ENCODE data around the gene SLC2A8. TPM values are rescaled to one million over a fixed set of nuclear protein-coding genes. Genes with fewer than 3 reads are reported as not detected.

The SLC2A8 gene
- total RNA-seq, 4 donors from 2014 or later: 7.4 to 58.1 (median 42.9) TPM

- Histone ChIP-seq H3K4me1 (no peaks in the 10 kb centered on the region), H3K4me3 (no peak overlapping the region)
Measured at GRCh38 chr9:127415141-127415540, 18.2 kb downstream of the SLC2A8 start.

DNA sequence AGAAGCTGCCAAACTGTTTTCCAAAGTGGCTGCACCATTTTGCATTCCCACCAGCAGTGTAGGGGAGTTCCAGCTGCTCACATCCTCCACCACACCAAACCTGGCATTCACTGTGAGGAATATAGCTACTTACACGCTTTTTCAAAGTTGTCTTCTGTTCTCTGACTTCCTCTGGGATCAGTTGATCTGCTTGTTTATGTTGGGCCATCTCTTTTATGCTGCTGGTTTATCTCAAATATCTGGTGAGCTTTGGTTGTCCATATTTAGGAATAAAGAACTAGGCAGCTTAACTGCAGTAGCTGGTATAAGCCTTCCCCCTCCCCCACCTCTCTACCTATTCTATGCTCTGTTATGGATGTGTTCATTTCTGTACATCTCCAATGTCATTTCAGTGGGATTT, 18.7 kb downstream of the SLC2A8 start:
- Histone ChIP-seq H3K9me3 (no peaks in the 10 kb centered on the region), H3K4me1 (no peaks in the 10 kb centered on the region), H3K27ac (no peak overlapping the region), H3K36me3 (no peaks in the 10 kb centered on the region), H3K27me3 (no peaks in the 10 kb centered on the region), H3K4me3 (no peak overlapping the region)
- no peak for DNase-seq
- no peak for TF ChIP-seq POLR2A (IDR thresholded peaks at IDR 0.05)
- TF ChIP-seq, protein P1, sequence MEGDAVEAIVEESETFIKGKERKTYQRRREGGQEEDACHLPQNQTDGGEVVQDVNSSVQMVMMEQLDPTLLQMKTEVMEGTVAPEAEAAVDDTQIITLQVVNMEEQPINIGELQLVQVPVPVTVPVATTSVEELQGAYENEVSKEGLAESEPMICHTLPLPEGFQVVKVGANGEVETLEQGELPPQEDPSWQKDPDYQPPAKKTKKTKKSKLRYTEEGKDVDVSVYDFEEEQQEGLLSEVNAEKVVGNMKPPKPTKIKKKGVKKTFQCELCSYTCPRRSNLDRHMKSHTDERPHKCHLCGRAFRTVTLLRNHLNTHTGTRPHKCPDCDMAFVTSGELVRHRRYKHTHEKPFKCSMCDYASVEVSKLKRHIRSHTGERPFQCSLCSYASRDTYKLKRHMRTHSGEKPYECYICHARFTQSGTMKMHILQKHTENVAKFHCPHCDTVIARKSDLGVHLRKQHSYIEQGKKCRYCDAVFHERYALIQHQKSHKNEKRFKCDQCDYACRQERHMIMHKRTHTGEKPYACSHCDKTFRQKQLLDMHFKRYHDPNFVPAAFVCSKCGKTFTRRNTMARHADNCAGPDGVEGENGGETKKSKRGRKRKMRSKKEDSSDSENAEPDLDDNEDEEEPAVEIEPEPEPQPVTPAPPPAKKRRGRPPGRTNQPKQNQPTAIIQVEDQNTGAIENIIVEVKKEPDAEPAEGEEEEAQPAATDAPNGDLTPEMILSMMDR (IDR thresholded peaks at IDR 0.05): no peak

More at GRCh38 chr9:127415141-127415540, 18.2 kb downstream of the SLC2A8 start:
- TF ChIP-seq, protein P1 (IDR thresholded peaks at IDR 0.05): no peak
- no peak for TF ChIP-seq POLR2A (IDR thresholded peaks at IDR 0.05)
- Histone ChIP-seq H3K36me3 (no peaks in the 10 kb centered on the region), H3K27me3 (no peaks in the 10 kb centered on the region), H3K9me3 (no peaks in the 10 kb centered on the region), H3K27ac (no peak overlapping the region)
- DNase-seq: no peak

- Histone ChIP-seq H3K9me3 (no peaks in the 10 kb centered on the region), H3K4me1 (peaks cover 0 to 8% (median 0%) of the 10 kb centered on the region in 4 donors), H3K27me3 (no peaks in the 10 kb centered on the region), H3K36me3 (no peaks in the 10 kb centered on the region), H3K27ac (no peak overlapping the region), H3K4me3 (no peak overlapping the region)
- TF ChIP-seq, protein P1 (IDR thresholded peaks at IDR 0.05): no peak
- TF ChIP-seq POLR2A (IDR thresholded peaks at IDR 0.05): no peak
- DNase-seq: no peak
Measured at GRCh38 chr9:127417131-127418036, 20.4 kb downstream of the SLC2A8 start.

DNA sequence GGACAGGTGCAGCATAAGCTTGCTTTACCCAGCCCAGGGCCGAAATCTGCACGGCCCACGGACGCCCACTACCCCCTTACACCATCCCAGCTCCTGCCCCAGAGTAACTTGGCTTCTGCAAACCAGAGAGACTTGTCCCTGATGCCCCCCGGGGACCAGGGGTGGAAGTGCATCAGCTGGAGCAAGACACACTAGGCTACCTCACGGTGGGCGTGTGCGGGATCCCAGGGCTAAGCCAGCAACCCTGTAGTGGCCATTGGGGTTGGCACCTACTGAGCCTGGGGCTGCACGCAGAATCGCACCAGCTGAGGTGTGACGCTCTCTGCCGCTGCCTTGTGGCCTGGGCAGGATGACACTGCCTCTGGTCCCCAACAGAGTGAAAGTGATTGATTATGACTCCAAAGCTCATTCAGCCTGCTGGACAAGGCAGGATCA, 21.1 kb downstream of the SLC2A8 start:
- no peaks in the 10 kb centered on the region for H3K9me3 ChIP-seq
- no peaks in the 10 kb centered on the region for H3K27me3 ChIP-seq
- peaks cover 0 to 15% (median 3%) of the 10 kb centered on the region in 4 donors for H3K4me1 ChIP-seq
- H3K27ac ChIP-seq: no peak overlapping the region
- no peak overlapping the region for H3K4me3 ChIP-seq
- TF ChIP-seq POLR2A (IDR thresholded peaks at IDR 0.05): no peak
- TF ChIP-seq, protein P1 (IDR thresholded peaks at IDR 0.05): peak in 4 of 6 experiments; percentile 13 to 31 (median 27)
- H3K36me3 ChIP-seq: no peaks in the 10 kb centered on the region
- DNase-seq: no peak

DNA sequence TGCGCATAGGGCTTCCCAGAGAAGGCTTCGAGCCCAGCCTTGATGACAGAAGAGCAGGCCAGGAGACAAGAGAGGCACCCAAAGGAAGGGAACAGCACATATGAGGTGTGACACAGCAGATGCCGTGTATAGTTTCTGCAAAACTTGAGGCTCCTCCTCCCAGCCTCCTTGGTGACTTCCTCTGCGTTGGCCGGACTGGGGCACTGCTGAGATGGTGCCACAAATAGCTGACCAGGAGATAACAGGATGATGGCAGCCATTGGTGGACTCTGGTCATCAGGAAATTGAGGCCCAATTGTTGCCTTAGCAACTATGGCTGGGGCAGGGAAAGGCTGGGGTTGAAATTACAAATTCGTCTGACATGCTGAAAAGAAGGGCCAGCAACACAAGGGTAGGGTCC, 22.4 kb downstream of the SLC2A8 start:
- H3K4me3 ChIP-seq: no peak overlapping the region
- H3K36me3 ChIP-seq: no peaks in the 10 kb centered on the region
- H3K9me3 ChIP-seq: no peaks in the 10 kb centered on the region
- TF ChIP-seq, protein P1 (IDR thresholded peaks at IDR 0.05): no peak
- TF ChIP-seq POLR2A (IDR thresholded peaks at IDR 0.05): no peak
- no peak overlapping the region for H3K27ac ChIP-seq
- no peak for DNase-seq
- peaks cover 0 to 19% (median 5%) of the 10 kb centered on the region in 4 donors for H3K4me1 ChIP-seq
- H3K27me3 ChIP-seq: no peaks in the 10 kb centered on the region

Data from Peyer's patch (tissue), 4 donors.